ENCODE results near the gene KRT84. TPM values are rescaled to one million over a fixed set of nuclear protein-coding genes. Genes with fewer than 3 reads are reported as not detected.

The KRT84 gene
- total and polyA plus RNA-seq, 10 of the 15 experiments (the other 5 are each of a cell fraction or from before 2014, with no cell fraction given): not detected

DNA sequence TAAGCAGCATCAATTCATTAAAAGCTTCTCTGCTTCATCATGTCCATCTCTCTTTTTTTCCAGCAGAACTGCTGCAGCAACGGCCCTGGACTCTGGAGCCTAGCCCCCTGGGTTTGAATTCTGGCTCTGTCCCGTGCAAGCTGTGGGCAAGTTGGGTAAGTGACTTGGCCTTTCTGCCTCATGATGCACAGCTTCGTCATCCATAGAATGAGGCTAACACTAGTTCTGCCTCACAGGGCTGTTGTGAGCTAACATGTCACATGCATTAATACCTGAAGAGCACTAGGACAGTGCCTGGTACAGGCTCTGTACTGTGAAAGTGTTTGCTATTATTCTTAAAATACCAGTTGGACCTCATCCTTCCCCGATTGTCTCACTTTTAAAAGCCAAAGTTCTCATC is 16.5 kb upstream of the KRT84 start:
- ChIA-PET CTCF (interaction anchor here (1.4 kb wide), 1 partner anchor 28 kb away, joined by 4 read pairs; no protein-coding TSS in a partner anchor), RAD21 (ENCODE audit: unreplicated experiment) (no interaction called here), SMC1A (ENCODE audit: uncharacterized antibody, unreplicated experiment) (no interaction called here), POLR2A (no interaction called here)
- Histone ChIP-seq H3K79me2 (ENCODE audit: control insufficient read depth, insufficient read depth, low read length) (no peaks in the 10 kb centered on the region), H3K4me2 (ENCODE audit: control insufficient read depth, insufficient read depth) (no peak overlapping the region), H3K9ac (ENCODE audit: control insufficient read depth, insufficient read depth, low read length) (no peak overlapping the region), H3K9me3 (replicated peaks; ENCODE audit: control insufficient read depth, insufficient read depth, low read length) (no peaks in the 10 kb centered on the region), H3K4me1 (ENCODE audit: control insufficient read depth, insufficient read depth, low read length) (no peaks in the 10 kb centered on the region), H3K27me3 (replicated peaks in 1 of 2; ENCODE audit: control insufficient read depth in 2 of 2, insufficient read depth in 2 of 2, low read length in 1 of 2) (no peaks in the 10 kb centered on the region; a peak in 1 of 4 replicates), H3K36me3 (ENCODE audit: control insufficient read depth in 2 of 2, insufficient read depth in 2 of 2, low read length in 1 of 2) (no peaks in the 10 kb centered on the region), H2AFZ (ENCODE audit: control insufficient read depth, low read depth, low read length) (no peak overlapping the region), H3K27ac (ENCODE audit: control insufficient read depth, insufficient read depth) (no peak overlapping the region), H3K4me3 (no peak overlapping the region), H4K20me1 (ENCODE audit: control insufficient read depth, insufficient read depth) (no peaks in the 10 kb centered on the region)
- ATAC-seq (no peak), DNase-seq (ENCODE audit: low read depth, low spot score) (no peak), FAIRE-seq (no peak)
- no TSS peak for BruUV-seq (replicated peaks)
- in situ Hi-C loops (cut with MboI) (no loop called here), intact Hi-C loops (cut with micrococcal nuclease; ENCODE audit: unreplicated experiment) (no loop called here)
- TF ChIP-seq, protein P1, sequence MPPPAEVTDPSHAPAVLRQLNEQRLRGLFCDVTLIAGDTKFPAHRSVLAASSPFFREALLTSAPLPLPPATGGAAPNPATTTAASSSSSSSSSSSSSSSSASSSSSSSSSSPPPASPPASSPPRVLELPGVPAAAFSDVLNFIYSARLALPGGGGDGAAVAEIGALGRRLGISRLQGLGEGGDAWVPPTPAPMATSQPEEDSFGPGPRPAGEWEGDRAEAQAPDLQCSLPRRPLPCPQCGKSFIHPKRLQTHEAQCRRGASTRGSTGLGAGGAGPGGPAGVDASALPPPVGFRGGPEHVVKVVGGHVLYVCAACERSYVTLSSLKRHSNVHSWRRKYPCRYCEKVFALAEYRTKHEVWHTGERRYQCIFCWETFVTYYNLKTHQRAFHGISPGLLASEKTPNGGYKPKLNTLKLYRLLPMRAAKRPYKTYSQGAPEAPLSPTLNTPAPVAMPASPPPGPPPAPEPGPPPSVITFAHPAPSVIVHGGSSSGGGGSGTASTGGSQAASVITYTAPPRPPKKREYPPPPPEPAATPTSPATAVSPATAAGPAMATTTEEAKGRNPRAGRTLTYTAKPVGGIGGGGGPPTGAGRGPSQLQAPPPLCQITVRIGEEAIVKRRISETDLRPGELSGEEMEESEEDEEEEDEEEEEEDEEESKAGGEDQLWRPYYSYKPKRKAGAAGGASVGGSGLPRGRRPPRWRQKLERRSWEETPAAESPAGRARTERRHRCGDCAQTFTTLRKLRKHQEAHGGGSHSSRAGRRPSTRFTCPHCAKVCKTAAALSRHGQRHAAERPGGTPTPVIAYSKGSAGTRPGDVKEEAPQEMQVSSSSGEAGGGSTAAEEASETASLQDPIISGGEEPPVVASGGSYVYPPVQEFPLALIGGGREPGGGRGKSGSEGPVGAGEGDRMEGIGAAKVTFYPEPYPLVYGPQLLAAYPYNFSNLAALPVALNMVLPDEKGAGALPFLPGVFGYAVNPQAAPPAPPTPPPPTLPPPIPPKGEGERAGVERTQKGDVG (CRISPR knock-in tag; IDR thresholded peaks at IDR 0.05): no peak
- TF ChIP-seq ZNF24 (IDR thresholded peaks at IDR 0.05) (no peak), STAT3 (IDR thresholded peaks at IDR 0.05; ENCODE audit: low read depth, low read length) (no peak), IRF4 (IDR thresholded peaks at IDR 0.05; ENCODE audit: low read depth, low read length) (no peak), CHD2 (IDR thresholded peaks at IDR 0.05; ENCODE audit: borderline replicate concordance, low read depth, low read length) (no peak), SUPT20H (IDR thresholded peaks at IDR 0.05; ENCODE audit: borderline replicate concordance, control insufficient read depth, low read depth, low read length) (no peak), HCFC1 (IDR thresholded peaks at IDR 0.05; ENCODE audit: low read length) (no peak), BCL11A (IDR thresholded peaks at IDR 0.05; ENCODE audit: low read depth, low read length) (no peak), ATF3 (IDR thresholded peaks at IDR 0.05; ENCODE audit: borderline replicate concordance, extremely low read depth, low read depth, low read length) (no peak), TBL1XR1 (IDR thresholded peaks at IDR 0.05; ENCODE audit: low read depth, low read length) (no peak), HDGF (IDR thresholded peaks at IDR 0.05) (no peak), RUNX3 (IDR thresholded peaks at IDR 0.05; ENCODE audit: low read length) (no peak), DPF2 (IDR thresholded peaks at IDR 0.05) (no peak), SPI1 (IDR thresholded peaks at IDR 0.05; ENCODE audit: borderline replicate concordance, insufficient read depth, low read depth, low read length) (no peak), KDM1A (IDR thresholded peaks at IDR 0.05; ENCODE audit: borderline replicate concordance) (no peak), ATF2 (IDR thresholded peaks at IDR 0.05; ENCODE audit: low read length) (no peak), FOXM1 (IDR thresholded peaks at IDR 0.05; ENCODE audit: low read depth, low read length) (no peak), ZZZ3 (IDR thresholded peaks at IDR 0.05; ENCODE audit: control insufficient read depth, insufficient read length, low read depth) (no peak)
- 7% methylated on average over 4 of the region's 4 CpGs for WGBS (ENCODE audit: insufficient coverage, insufficient replicate concordance, low lambda C conversion rate, missing lambda C conversion rate)

Measured in GM12878 (cell line).